NCI-H446 treated with DMSO at 0.1 percent for 48 hours (cell line): ENCODE measurements around the gene ZNF593.

ENCODE experiments used
- DNase-seq: peaks from one replicate; lab custom pipeline; 2025; lab: John Stamatoyannopoulos, UW

The ZNF593 gene

DNA sequence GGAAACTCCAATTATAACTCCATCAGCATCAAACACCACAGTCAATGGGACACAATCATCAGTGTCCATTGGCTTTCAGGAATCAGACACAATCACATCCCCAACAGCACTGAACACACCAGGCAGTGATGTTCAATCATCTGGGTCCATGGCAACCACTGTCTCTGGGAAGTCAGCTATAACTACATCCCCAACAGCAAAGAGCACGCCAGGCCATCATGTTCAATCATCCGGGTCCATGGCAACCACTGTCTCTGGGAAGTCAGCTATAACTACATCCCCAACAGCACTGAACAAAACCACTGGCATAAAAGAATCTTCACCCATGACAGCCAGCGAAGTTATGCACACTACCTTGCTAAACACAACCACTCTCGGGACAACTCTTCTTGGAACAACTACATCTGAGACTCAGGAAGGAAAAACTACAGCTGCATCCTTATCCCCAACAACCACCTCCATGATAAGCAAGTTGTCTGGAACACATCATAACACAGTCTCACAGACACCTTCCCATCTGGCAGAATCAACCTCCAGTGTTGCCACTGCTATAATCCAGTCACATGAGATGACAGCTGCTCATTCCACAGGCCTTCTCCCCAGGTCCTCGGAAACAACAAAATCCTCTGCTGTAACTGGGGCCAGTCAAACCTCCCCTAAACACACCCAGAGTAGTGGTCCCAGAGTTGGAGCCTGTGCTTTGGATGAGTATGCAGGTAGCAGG, 40.6 kb downstream of the ZNF593 start:
- no peak for DNase-seq

- DNase-seq: no peak
These were observed 43.0 kb downstream of the ZNF593 start for GRCh38 chr1:26212726-26213125.

GRCh38 chr1:26213335-26213905, 43.7 kb downstream of the ZNF593 start:
- DNase-seq: no peak

DNA sequence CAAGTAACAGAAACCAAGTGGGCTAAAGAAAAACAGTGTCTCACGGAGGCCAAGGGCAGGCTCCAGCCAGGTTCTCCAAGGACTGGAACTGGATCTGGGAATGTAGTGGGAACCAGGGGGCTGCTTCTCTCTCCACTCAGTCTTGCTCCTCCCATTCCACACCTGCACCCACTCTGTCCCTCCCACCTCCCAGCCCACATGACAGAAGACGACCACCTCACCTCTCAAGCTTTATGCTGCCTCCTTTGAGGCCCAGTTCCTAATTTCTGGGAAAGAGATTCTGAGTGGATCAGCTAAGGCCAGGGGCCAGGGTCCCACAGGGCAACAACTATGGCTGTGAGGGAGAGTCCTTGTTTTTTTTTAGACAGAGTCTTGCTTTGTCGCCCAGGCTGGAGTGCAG, 45.5 kb downstream of the ZNF593 start:
- no peak for DNase-seq

DNA sequence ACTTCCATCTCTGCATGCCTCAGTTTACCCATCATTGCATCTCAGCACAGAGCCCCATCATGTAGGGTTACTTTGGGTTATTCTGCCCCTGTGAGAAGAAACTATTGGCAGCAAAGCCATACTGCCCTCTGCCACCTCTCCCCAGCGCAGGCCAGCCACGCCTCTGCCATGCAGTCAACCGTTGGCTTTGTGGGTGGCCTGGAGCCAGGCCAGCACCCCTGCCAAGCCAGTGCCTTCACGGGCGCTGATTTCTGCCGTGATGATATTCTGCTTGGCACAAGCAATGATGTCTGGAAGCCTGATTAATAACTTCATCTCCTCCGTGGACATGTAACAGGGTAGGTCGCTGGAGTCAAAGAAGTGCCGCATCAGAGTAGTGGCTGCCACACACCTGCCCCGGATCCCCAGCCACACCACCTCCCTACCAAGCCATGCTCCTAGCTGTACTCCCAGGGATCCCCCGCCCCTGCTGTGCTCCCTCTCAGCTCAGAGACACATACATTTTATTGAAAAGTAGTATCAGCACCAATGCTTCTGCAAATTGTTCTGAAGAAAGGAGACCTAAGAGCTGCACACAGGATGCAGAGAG, 49.3 kb downstream of the ZNF593 start:
- DNase-seq: peak; percentile 41
